Muscle of leg (tissue), 11 donors: ENCODE data around the gene GIPC3. TPM values are rescaled to one million over a fixed set of nuclear protein-coding genes. Genes with fewer than 3 reads are reported as not detected.

Experiments
- DNase-seq: peaks from one replicate; pipeline ENCODE4 v3.0.0; 2013
- H3K27ac ChIP-seq: one replicate; pipeline ENCODE4 v1.5.1; 2013; ENCODE audit warnings: mild to moderate bottlenecking, low read length, control low read depth
- H3K27me3 ChIP-seq: one replicate; pipeline ENCODE4 v1.6.1; 2013; ENCODE audit warnings: low read length; ENCODE audit not compliant: control insufficient read depth, insufficient read depth
- H3K36me3 ChIP-seq: one replicate; pipeline ENCODE4 v1.6.1; 2013; ENCODE audit warnings: low read length; ENCODE audit not compliant: control insufficient read depth, insufficient read depth
- H3K4me1 ChIP-seq: one replicate; pipeline ENCODE4 v1.6.1; 2013; ENCODE audit warnings: low read length; ENCODE audit not compliant: control insufficient read depth, insufficient read depth
- H3K4me3 ChIP-seq: one replicate; pipeline ENCODE4 v1.5.1; 2013; ENCODE audit warnings: low read length, control low read depth
- H3K9me3 ChIP-seq: replicated peaks from 2 replicates; pipeline ENCODE4 v1.6.1; 2013; ENCODE audit warnings: low read depth, low read length; ENCODE audit not compliant: control insufficient read depth
- WGBS: methylation state at CpG from one replicate; pipeline ENCODE4 v1.1.5; 2013; ENCODE audit warnings: missing lambda C conversion rate; ENCODE audit not compliant: insufficient coverage; 5-methylcytosine and 5-hydroxymethylcytosine counted together
- polyA plus RNA-seq, 8 donors: library from polyadenylated mRNA; unstranded; fragments of 120-200 nt; gene quantifications; one replicate each; pipeline versions ENCODE4 v1.2.1 to v1.2.3, GENCODE V29; 2013; ENCODE audit warnings: inconsistent platforms in 1 of 8, low replicate concordance in 1 of 8; ENCODE audit not compliant: insufficient read length in 8 of 8, insufficient read depth in 1 of 8
- total RNA-seq: library from RNA; stranded (reverse); fragments of 120-200 nt; gene quantifications from one replicate; pipeline ENCODE4 v1.2.4, GENCODE V29; 2013

GIPC3 gene
- total and polyA plus RNA-seq, 9 donors, result 0.22 to 1.7 (median 1.3) TPM

DNA sequence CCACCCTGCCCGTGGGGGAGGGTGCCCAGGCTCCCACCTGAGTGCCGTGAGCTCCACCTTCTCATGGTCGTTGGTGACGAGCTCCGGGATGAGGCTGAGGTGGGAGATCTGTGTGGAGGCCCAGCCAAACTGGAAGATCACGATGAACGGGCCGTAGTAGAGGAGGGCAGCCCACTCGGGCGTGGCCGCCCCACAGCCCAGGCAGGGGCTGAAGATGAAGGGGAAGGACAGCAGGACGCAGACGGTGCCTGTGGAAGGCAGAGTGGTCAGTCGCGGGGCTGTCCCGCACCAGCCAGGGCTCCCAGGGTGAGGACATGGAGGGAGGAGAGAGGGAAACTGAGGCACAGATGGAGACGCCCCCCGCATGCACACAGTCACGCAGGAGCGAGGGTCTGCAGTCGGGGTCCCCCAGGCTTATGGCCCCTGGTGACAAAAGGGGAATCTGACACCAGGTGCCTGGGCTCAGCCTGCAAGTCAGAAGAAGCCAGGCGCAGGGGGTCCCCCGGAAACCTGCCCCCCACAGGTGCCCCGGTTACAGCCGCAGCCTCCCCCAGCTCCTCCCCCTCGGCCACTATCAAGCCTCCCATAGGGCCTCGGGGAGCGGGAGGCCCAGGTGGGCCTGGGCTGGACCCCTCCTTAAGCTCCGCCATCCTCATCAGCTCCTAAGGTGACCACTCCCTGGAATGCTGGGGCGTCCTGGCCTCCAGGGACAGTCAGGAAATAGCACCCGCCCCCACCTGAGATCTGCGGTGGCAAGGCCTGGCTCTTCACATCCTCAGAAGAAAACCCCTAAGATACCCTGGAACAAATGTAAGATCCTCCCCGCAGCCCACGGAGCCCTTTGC, 34.1 kb upstream of the GIPC3 start:
- H3K27me3 ChIP-seq, result no peaks in the 10 kb centered on the region
- 86% methylated on average over 27 of the region's 34 CpGs for WGBS
- H3K9me3 ChIP-seq, result no peaks in the 10 kb centered on the region
- peaks cover 14% of the 10 kb centered on the region for H3K36me3 ChIP-seq
- no peak for DNase-seq
- peaks cover 8% of the 10 kb centered on the region for H3K4me1 ChIP-seq
- no peak overlapping the region for H3K27ac ChIP-seq
- H3K4me3 ChIP-seq, result no peak overlapping the region

- Histone ChIP-seq H3K36me3 (peaks cover 10% of the 10 kb centered on the region), H3K27me3 (no peaks in the 10 kb centered on the region), H3K4me3 (no peak overlapping the region), H3K27ac (no peak overlapping the region), H3K4me1 (peaks cover 14% of the 10 kb centered on the region), H3K9me3 (no peaks in the 10 kb centered on the region)
- no peak for DNase-seq
- 82% methylated on average over 8 of the region's 9 CpGs for WGBS
These were observed 33.5 kb upstream of the GIPC3 start for GRCh38 chr19:3551792-3552095.

GRCh38 chr19:3554254-3555083, 30.8 kb upstream of the GIPC3 start:
- Histone ChIP-seq H3K36me3 (no peaks in the 10 kb centered on the region), H3K9me3 (no peaks in the 10 kb centered on the region), H3K4me1 (peaks cover 18% of the 10 kb centered on the region), H3K27me3 (no peaks in the 10 kb centered on the region), H3K4me3 (no peak overlapping the region), H3K27ac (peak overlapping the region; percentile 20)
- 56% methylated on average over 5 of the region's 21 CpGs for WGBS
- DNase-seq, result no peak

GRCh38 chr19:3555653-3556422, 29.4 kb upstream of the GIPC3 start:
- 78% methylated on average over 8 of the region's 15 CpGs for WGBS
- Histone ChIP-seq H3K4me3 (no peak overlapping the region), H3K27ac (no peak overlapping the region), H3K4me1 (peaks cover 18% of the 10 kb centered on the region), H3K36me3 (no peaks in the 10 kb centered on the region), H3K27me3 (no peaks in the 10 kb centered on the region), H3K9me3 (no peaks in the 10 kb centered on the region)
- no peak for DNase-seq

DNA sequence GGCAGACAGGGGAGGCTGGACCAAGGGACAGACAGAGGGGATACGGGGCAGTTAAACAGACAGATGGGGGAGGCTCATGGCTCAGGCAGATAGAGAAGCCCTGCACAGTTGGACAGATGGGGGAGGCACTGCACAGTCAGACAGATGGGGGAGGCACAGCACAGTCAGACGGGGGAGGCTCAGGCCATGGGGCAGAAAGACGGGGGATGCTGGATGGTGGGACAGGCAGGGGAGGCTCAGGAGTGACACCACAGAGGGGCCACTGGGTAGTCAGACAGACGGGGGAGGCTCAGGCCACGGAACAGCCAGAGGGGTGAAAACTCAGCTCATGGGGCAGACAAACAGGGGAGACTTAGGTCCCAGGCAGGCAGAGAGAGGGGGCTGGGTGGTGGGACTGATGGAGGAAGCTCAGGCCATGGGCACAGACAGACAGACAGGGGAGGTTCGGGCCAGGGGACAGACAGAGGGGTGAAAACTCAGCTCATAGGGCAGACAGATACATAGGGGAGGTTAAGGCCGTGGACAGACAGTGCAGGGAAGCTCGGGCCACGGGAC, 28.8 kb upstream of the GIPC3 start:
- no peak for DNase-seq
- H3K4me1 ChIP-seq, result peaks cover 18% of the 10 kb centered on the region
- no peaks in the 10 kb centered on the region for H3K9me3 ChIP-seq
- H3K36me3 ChIP-seq, result no peaks in the 10 kb centered on the region
- H3K27me3 ChIP-seq, result no peaks in the 10 kb centered on the region
- peak overlapping the region; percentile 55 for H3K4me3 ChIP-seq
- no peak overlapping the region for H3K27ac ChIP-seq
- 30% methylated on average over 9 of the region's 9 CpGs for WGBS

DNA sequence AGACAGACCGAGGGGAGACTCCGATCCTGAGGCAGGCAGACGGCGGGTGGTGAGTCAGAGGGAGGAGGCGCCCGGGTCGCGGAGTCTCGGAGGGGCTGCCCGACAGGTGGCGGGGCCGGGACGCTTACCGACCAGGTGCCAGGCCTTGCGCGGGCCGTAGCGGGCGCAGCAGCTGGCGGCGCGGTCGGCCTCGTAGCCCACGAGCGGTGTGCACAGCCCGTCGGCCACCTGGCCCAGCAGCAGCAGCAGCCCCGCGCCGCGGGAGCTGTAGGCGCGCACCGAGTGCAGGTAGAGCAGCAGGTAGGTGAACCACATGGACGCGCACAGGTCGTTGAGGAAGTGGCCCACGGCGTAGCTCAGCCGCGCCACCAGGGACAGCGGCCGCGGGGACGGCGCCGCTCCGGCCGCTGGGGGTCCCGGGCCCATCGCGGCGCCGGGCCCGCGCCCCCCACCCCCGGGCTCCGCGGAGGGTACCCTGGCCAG, 28.3 kb upstream of the GIPC3 start:
- H3K36me3 ChIP-seq, result no peaks in the 10 kb centered on the region
- peaks cover 18% of the 10 kb centered on the region for H3K4me1 ChIP-seq
- under 1% methylated on average over 60 of the region's 60 CpGs for WGBS
- no peak for DNase-seq
- no peaks in the 10 kb centered on the region for H3K9me3 ChIP-seq
- no peaks in the 10 kb centered on the region for H3K27me3 ChIP-seq
- no peak overlapping the region for H3K27ac ChIP-seq
- H3K4me3 ChIP-seq, result peak overlapping the region; percentile 55

GRCh38 chr19:3557461-3558248, 27.6 kb upstream of the GIPC3 start, which contains the start of gene MFSD12:
Gene MFSD12 (minus strand): TSS chr19:3557586. CDS start chr19:3557403, 183 bp downstream.
- Histone ChIP-seq H3K36me3 (no peaks in the 10 kb centered on the region), H3K4me3 (peak within 1 kb of the TSS; percentile 85), H3K4me1 (peaks cover 18% of the 10 kb centered on the region), H3K27ac (peak within 1 kb of the TSS; percentile 84), H3K9me3 (no peaks in the 10 kb centered on the region), H3K27me3 (no peaks in the 10 kb centered on the region)
- DNase-seq, result peak; percentile 97
- WGBS, result under 1% methylated on average over 66 of the region's 81 CpGs

GRCh38 chr19:3563709-3564524, 21.4 kb upstream of the GIPC3 start:
- H3K27me3 ChIP-seq, result no peaks in the 10 kb centered on the region
- no peaks in the 10 kb centered on the region for H3K9me3 ChIP-seq
- H3K27ac ChIP-seq, result no peak overlapping the region
- H3K4me3 ChIP-seq, result no peak overlapping the region
- 76% methylated on average over 4 of the region's 17 CpGs for WGBS
- no peaks in the 10 kb centered on the region for H3K36me3 ChIP-seq
- no peak for DNase-seq
- no peaks in the 10 kb centered on the region for H3K4me1 ChIP-seq
